ENCODE data around the gene ANO8. TPM values are rescaled to one million over a fixed set of nuclear protein-coding genes. Genes with fewer than 3 reads are reported as not detected.
"Not testable (repeated sequence)": the region's sequence is repeated elsewhere in the genome, so short reads cannot be mapped to it uniquely, and the experiment has no call there.

ANO8 gene
- total RNA-seq, 6 experiments from 2014 or later: 5.0 to 8.8 (median 6.6) TPM

DNA sequence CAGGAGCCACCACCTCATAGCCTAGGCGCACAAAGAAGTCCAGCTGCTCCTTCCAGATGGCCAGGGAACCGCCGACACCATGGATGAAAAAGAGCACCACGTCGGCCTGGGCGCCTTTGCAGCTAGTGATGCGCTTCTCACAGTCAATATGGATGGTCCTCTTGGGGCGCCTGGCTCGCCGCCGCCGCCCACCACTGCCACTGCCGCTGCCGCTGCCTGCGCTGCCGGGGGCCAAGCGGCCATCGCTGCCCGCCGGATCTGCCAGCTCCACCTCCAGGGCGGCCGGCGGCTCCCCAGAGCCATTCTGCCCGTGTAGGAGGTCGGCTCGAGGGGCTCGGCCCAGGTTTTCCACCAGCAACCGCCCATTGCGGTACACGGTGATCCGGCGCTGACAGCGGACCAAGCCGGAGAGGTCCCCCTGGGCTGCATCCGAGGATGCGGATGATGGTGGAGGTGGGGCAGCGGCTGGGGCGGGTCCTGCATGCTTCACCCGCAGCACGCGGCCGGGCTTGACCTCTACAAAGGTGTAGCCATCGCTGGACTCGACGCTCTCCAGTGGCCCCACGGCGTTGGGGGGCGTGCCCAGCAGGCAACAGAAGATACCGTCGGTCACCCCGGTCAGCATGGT lies 33.5 kb downstream of the ANO8 start:
- H3K9me3 ChIP-seq: no peaks in the 10 kb centered on the region
- DNase-seq: no peak
- no peak for TF ChIP-seq POLR2A (IDR thresholded peaks at IDR 0.05)
- TF ChIP-seq, protein P1, sequence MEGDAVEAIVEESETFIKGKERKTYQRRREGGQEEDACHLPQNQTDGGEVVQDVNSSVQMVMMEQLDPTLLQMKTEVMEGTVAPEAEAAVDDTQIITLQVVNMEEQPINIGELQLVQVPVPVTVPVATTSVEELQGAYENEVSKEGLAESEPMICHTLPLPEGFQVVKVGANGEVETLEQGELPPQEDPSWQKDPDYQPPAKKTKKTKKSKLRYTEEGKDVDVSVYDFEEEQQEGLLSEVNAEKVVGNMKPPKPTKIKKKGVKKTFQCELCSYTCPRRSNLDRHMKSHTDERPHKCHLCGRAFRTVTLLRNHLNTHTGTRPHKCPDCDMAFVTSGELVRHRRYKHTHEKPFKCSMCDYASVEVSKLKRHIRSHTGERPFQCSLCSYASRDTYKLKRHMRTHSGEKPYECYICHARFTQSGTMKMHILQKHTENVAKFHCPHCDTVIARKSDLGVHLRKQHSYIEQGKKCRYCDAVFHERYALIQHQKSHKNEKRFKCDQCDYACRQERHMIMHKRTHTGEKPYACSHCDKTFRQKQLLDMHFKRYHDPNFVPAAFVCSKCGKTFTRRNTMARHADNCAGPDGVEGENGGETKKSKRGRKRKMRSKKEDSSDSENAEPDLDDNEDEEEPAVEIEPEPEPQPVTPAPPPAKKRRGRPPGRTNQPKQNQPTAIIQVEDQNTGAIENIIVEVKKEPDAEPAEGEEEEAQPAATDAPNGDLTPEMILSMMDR (IDR thresholded peaks at IDR 0.05): no peak
- intact Hi-C loops (cut with DNase I): no loop called here
- H3K27ac ChIP-seq: no peak overlapping the region
- no peak overlapping the region for H3K4me3 ChIP-seq
- H3K27me3 ChIP-seq: no peaks in the 10 kb centered on the region
- H3K36me3 ChIP-seq: peaks cover 0 to 2% (median 0%) of the 10 kb centered on the region in 4 donors
- WGBS (ENCODE audit: insufficient coverage, low coverage, low lambda C conversion rate, missing lambda C conversion rate): 90% methylated on average over 2 of the region's 51 CpGs
- peaks cover 0 to 22% (median 10%) of the 10 kb centered on the region in 4 donors for H3K4me1 ChIP-seq
- no peak for ATAC-seq

DNA sequence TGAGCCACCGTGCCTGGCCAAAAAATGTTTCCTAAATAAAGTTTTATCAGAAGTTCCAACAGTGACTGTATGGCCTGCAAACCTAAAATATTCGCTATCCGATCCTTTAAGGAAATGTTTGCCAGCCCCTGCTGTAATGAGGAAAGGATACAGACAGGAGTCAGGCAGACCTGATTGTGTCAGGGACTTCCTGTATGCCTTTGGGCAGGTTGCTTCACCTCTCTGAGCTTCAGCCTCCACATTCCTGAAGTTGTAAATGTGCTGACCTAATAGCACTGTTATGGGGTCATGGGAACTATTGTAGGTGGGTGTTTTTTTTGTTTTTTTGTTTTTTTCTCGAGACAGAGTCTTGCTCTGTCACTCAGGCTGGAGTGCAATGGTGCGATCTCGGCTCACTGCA lies 37.7 kb downstream of the ANO8 start:
- no peak overlapping the region for H3K4me3 ChIP-seq
- ATAC-seq (no peak), DNase-seq (no peak)
- H3K27ac ChIP-seq: no peak overlapping the region
- TF ChIP-seq, protein P1 (IDR thresholded peaks at IDR 0.05): no peak
- no peak for TF ChIP-seq POLR2A (IDR thresholded peaks at IDR 0.05)
- H3K27me3 ChIP-seq: no peaks in the 10 kb centered on the region
- intact Hi-C loops (cut with DNase I): no loop called here
- 81% methylated on average over 3 of the region's 6 CpGs for whole genome bisulfite sequencing (ENCODE audit: insufficient coverage, low coverage, low lambda C conversion rate, missing lambda C conversion rate)
- H3K4me1 ChIP-seq: no peaks in the 10 kb centered on the region
- peaks cover 0 to 2% (median 0%) of the 10 kb centered on the region in 4 donors for H3K36me3 ChIP-seq
- H3K9me3 ChIP-seq: no peaks in the 10 kb centered on the region

DNA sequence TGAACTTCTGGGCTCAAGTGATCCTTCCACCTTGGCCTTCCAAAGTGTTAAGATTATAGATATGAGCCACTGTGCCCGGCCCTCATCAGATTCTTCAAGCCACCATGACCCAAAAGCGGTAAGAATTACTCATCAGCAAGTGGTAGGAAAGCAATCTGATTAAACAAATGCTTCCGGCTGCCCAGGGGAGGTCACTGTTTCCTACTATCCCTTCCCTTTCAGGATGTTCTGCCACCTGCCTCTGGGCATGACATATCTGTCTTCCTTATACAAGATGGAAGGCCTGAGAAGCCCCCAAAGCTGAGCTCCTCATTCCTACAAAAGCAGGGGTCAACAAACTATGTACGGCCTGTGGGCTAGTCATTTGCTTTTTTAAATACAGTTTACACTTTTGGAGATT lies 38.4 kb downstream of the ANO8 start:
- DNase-seq (no peak), ATAC-seq (peak in 1 of 4 donors; percentile 58)
- Histone ChIP-seq H3K27me3 (no peaks in the 10 kb centered on the region), H3K4me1 (no peaks in the 10 kb centered on the region), H3K27ac (no peak overlapping the region), H3K9me3 (no peaks in the 10 kb centered on the region), H3K4me3 (no peak overlapping the region), H3K36me3 (peaks cover 0 to 2% (median 0%) of the 10 kb centered on the region in 4 donors)
- WGBS (ENCODE audit: insufficient coverage, low coverage, low lambda C conversion rate, missing lambda C conversion rate): 56% methylated on average over 3 of the region's 4 CpGs
- intact Hi-C loops (cut with DNase I): no loop called here
- TF ChIP-seq POLR2A (IDR thresholded peaks at IDR 0.05): no peak
- TF ChIP-seq, protein P1 (IDR thresholded peaks at IDR 0.05): peak in 1 of 4 donors; percentile 10

DNA sequence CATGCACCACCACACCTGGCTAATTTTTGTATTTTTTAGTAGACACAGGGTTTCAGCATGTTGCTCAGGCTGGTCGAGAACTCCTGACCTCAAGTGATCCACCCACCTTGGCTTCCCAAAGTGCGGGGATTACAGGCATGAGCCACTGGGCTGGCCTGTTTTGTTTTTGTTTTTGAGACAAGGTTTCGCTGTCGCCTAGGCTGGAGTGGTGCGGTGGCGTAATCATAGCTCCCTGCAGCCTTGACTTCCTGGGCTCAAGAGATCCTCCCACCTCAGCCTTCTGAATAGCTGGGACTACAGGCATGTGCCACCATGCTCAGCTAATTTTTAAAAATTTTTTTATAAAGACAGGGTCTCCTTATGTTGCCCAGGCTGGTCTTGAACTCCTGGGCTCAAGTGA lies 39.1 kb downstream of the ANO8 start:
- 95% methylated on average over 3 of the region's 6 CpGs for WGBS (ENCODE audit: insufficient coverage, low coverage, low lambda C conversion rate, missing lambda C conversion rate)
- H3K27me3 ChIP-seq; H3K27ac ChIP-seq; H3K9me3 ChIP-seq; H3K36me3 ChIP-seq; ATAC-seq; intact Hi-C loops (cut with DNase I); H3K4me3 ChIP-seq; H3K4me1 ChIP-seq; DNase-seq: not testable (repeated sequence)

DNA sequence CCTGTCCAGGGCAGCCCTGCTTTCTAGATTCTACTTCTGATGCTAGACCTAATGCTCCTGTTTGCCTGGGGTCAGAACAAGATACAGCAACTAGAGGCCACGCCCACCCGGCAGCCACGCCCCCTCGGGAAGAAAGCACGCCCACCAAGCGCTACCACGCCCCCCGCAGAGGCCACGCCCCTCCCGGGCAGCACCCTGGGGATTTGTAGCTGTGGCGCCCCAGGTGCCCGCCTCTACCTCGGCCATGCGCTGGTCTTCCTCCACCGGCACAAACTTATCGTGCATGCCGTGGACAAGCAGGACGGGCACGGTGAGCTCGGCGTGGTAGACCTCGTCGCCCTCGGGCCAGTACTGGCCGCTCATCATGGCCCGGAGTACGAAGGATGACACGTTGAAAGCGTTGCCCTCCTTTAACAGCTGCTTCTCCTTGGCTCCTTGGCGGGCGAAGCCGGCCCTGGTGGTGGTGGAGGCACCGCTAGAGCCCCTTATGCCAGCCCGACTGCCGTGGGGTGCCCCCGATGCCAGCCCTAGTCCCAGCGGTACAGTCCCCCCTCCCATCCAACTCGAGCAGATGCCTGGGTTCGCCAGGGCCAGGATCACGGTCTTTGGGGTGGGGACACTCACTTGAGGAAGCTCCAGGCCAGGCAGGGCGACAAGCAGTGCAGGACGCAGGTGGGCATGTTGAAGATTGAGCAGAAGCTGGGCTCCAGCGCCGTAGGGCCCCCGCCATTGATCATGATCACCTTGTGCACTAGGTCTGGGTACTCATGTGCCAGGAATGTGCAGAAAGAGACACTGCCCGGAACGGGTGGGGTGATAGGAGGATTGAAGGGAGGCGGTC lies 40.4 kb downstream of the ANO8 start:
- ATAC-seq: peak in 3 of 4 donors; percentile 16 to 59 (median 29)
- DNase-seq: peak in 1 of 3 donors; percentile 57
- Histone ChIP-seq H3K36me3 (no peaks in the 10 kb centered on the region), H3K27me3 (no peaks in the 10 kb centered on the region), H3K4me1 (no peaks in the 10 kb centered on the region), H3K27ac (no peak overlapping the region), H3K9me3 (no peaks in the 10 kb centered on the region), H3K4me3 (no peak overlapping the region)
- no peak for TF ChIP-seq POLR2A (IDR thresholded peaks at IDR 0.05)
- 80% methylated on average over 25 of the region's 48 CpGs for WGBS (ENCODE audit: insufficient coverage, low coverage, low lambda C conversion rate, missing lambda C conversion rate)
- intact Hi-C loops (cut with DNase I): no loop called here

Data from right lobe of liver (tissue), 6 donors.